ENCODE measurements around the gene PBX4. TPM values are rescaled to one million over a fixed set of nuclear protein-coding genes. Genes with fewer than 3 reads are reported as not detected.

The PBX4 gene
- 65.0 and 68.4 TPM in 2 replicates for total RNA-seq (2013; cell fraction: nucleolus; rRNA removed)
- 7.1 and 10.1 TPM in 2 replicates for total RNA-seq (2014; rRNA removed)
- total RNA-seq (2014; rRNA removed; fragmentation: Illumina TruSeq; extraction: Trizol) = 3.9 and 4.4 TPM in 2 replicates
- 7.7 and 9.6 TPM in 2 replicates for total RNA-seq (2021)
- polyA plus RNA-seq (2011; ENCODE audit: low read depth) = 1.6 TPM
- 12.6 and 15.8 TPM in 2 replicates for polyA plus RNA-seq (2011; rRNA removed)
- 21.2 and 27.3 TPM in 2 replicates for polyA plus RNA-seq (2011; cell fraction: cytosol; rRNA removed)
- polyA plus RNA-seq (2011; cell fraction: nucleus; rRNA removed) = 40.2 and 55.3 TPM in 2 replicates
- 6.5 and 8.8 TPM in 2 replicates for polyA plus RNA-seq (2012)
- 1.5 and 3.5 TPM in 2 replicates for polyA plus RNA-seq (2014; fragmentation: Illumina TruSeq; extraction: Trizol)
- polyA plus RNA-seq (2014; fragmentation: Nextera tagmentation; extraction: Ambion mirVana) = under 1 TPM; 0.18 to 0.75 TPM
- polyA plus RNA-seq (2014; rRNA removed) = 17.3 and 18.8 TPM in 2 replicates
- 1 to 10 TPM; 2.7 to 4.1 TPM for polyA plus RNA-seq (2016; fragmentation: Nextera tagmentation; extraction: Ambion mirVana)
- polyA minus RNA-seq (2011; rRNA and poly(A)+ RNA removed) = 12.6 and 18.7 TPM in 2 replicates
- 3.2 and 7.9 TPM in 2 replicates for polyA minus RNA-seq (2011; cell fraction: cytosol; rRNA and poly(A)+ RNA removed)
- 11.8 and 20.4 TPM in 2 replicates for polyA minus RNA-seq (2011; cell fraction: nucleus; rRNA and poly(A)+ RNA removed)
- Bru-seq, nascent RNA = percentile 74 among the genes with signal in this experiment
- BruChase-seq, experiment 1, labeled RNA remaining after a 6-hour chase = percentile 88 among the genes with signal in this experiment
- BruChase-seq, experiment 2, labeled RNA remaining after a 2-hour chase = percentile 81 among the genes with signal in this experiment
- long read RNA-seq, experiment 1, partial matches to known transcripts = 0 of 2 reads
- long read RNA-seq, experiment 1, other reads (novel, unspliced or antisense) = 2 of 2 reads
- long read RNA-seq, experiment 2 = 0 reads

GRCh38 chr19:19618219-19619051 is at the start of gene PBX4:
TSS of gene PBX4 (minus strand) at chr19:19618687. CDS start at chr19:19618629, 58 bp downstream.
- FAIRE-seq (peak; percentile 94), ATAC-seq (peak; percentile 97), DNase-seq (ENCODE audit: low read depth, low spot score) (peak; percentile 87)
- intact Hi-C loops (cut with micrococcal nuclease; ENCODE audit: unreplicated experiment) = loop anchor here (1.0 kb wide), 1 partner anchor 20 kb away; no protein-coding TSS in a partner anchor
- H3K9me3 ChIP-seq (replicated peaks; ENCODE audit: control insufficient read depth, insufficient read depth, low read length) = no peaks in the 10 kb centered on the region
- H4K20me1 ChIP-seq (ENCODE audit: control insufficient read depth, insufficient read depth) = no peaks in the 10 kb centered on the region
- POLR2A ChIA-PET = interaction anchor here (0.6 to 3.8 kb wide), 3 partner anchors 16 to 86 kb away, joined by 3 to 21 read pairs (median 5); no protein-coding TSS in a partner anchor
- H3K36me3 ChIP-seq (ENCODE audit: control insufficient read depth in 2 of 2, insufficient read depth in 2 of 2, low read length in 1 of 2) = no peaks in the 10 kb centered on the region; a peak in 1 of 4 replicates
- BruUV-seq (replicated peaks) = TSS peak; percentile 50
- 1% methylated on average over 63 of the region's 80 CpGs for WGBS (ENCODE audit: insufficient coverage, insufficient replicate concordance, low lambda C conversion rate, missing lambda C conversion rate)
- CTCF ChIA-PET = interaction anchor here (0.7 to 2.5 kb wide), 3 partner anchors 21 to 254 kb away, joined by 3 to 8 read pairs (median 4); no protein-coding TSS in a partner anchor
- SMC1A ChIA-PET (ENCODE audit: uncharacterized antibody, unreplicated experiment) = no interaction called here
- H2AFZ ChIP-seq (ENCODE audit: control insufficient read depth, low read depth, low read length) = peak within 1 kb of the TSS; percentile 77
- no peaks in the 10 kb centered on the region for H3K27me3 ChIP-seq (replicated peaks in 1 of 2; ENCODE audit: control insufficient read depth in 2 of 2, insufficient read depth in 2 of 2, low read length in 1 of 2)
- peak within 1 kb of the TSS; percentile 98 for H3K4me2 ChIP-seq (ENCODE audit: control insufficient read depth, insufficient read depth)
- in situ Hi-C loops (cut with MboI) = no loop called here
- no peaks in the 10 kb centered on the region for H3K4me1 ChIP-seq (ENCODE audit: control insufficient read depth, insufficient read depth, low read length)
- H3K9ac ChIP-seq (ENCODE audit: control insufficient read depth, insufficient read depth, low read length) = peak within 1 kb of the TSS; percentile 76
- H3K27ac ChIP-seq (ENCODE audit: control insufficient read depth, insufficient read depth) = peak within 1 kb of the TSS; percentile 37; the same call in 1 of the 2 replicates
- H3K79me2 ChIP-seq (ENCODE audit: control insufficient read depth, insufficient read depth, low read length) = peaks cover 6% of the 10 kb centered on the region
- H3K4me3 ChIP-seq = peak within 1 kb of the TSS; percentile 68
- RAD21 ChIA-PET (ENCODE audit: unreplicated experiment) = interaction anchor here (1.3 kb wide), 1 partner anchor 16 kb away, joined by 4 read pairs; no protein-coding TSS in a partner anchor
- TF ChIP-seq CREB1 (IDR thresholded peaks at IDR 0.05; ENCODE audit: low read depth) (peak; percentile 46; the same call in 1 of the 2 replicates), MLLT1 (IDR thresholded peaks at IDR 0.05) (peak; percentile 94), TAF1 (IDR thresholded peaks at IDR 0.05; ENCODE audit: borderline replicate concordance, low read depth, low read length) (peak; percentile 55), NFYB (IDR thresholded peaks at IDR 0.05; ENCODE audit: insufficient read depth, low read depth, low read length) (peak; percentile 79; the same call in 1 of the 2 replicates), RAD21 (IDR thresholded peaks at IDR 0.05; ENCODE audit: insufficient read depth, low read depth, low read length) (no peak), RCOR1 (conservative IDR thresholded peaks at IDR 0.05; ENCODE audit: low read depth, low read length) (no peak), FOS (IDR thresholded peaks at IDR 0.05; ENCODE audit: borderline replicate concordance, extremely low read depth, insufficient read length) (no peak), IRF3 (IDR thresholded peaks at IDR 0.05) (peak; percentile 57; the same call in 1 of the 2 replicates), ZNF24 (IDR thresholded peaks at IDR 0.05) (no peak), CBFB (IDR thresholded peaks at IDR 0.05; ENCODE audit: low read depth) (no peak), BCL3 (IDR thresholded peaks at IDR 0.05; ENCODE audit: borderline replicate concordance, insufficient read depth, low read depth, low read length, poor library complexity, severe bottlenecking) (no peak), SREBF1 (IDR thresholded peaks at IDR 0.05; ENCODE audit: low read length) (no peak), MEF2A (IDR thresholded peaks at IDR 0.05; ENCODE audit: insufficient read depth, low read depth, low read length) (no peak)
